Muscle layer of duodenum (tissue), 2 donors: ENCODE data around the gene AP1S1.

Source experiments
- H3K27ac ChIP-seq: one replicate; pipeline ENCODE4 v1.7.0; 2013; ENCODE audit warnings: mild to moderate bottlenecking, low read length
- H3K27me3 ChIP-seq: one replicate; pipeline ENCODE4 v1.7.0; 2013; ENCODE audit warnings: low read depth, mild to moderate bottlenecking, control low read depth, low read length
- H3K36me3 ChIP-seq, 2 donors: one replicate each; pipeline ENCODE4 v1.7.0; 2013; ENCODE audit warnings: low read length in 2 of 2, control low read depth in 1 of 2, mild to moderate bottlenecking in 1 of 2; ENCODE audit not compliant: insufficient read depth in 2 of 2, control insufficient read depth in 1 of 2
- H3K4me1 ChIP-seq, 2 donors: one replicate each; pipeline ENCODE4 v1.7.0; 2013; ENCODE audit warnings: low read length in 2 of 2, mild to moderate bottlenecking in 2 of 2, control low read depth in 1 of 2, moderate library complexity in 1 of 2; ENCODE audit not compliant: insufficient read depth in 2 of 2, control insufficient read depth in 1 of 2
- H3K4me3 ChIP-seq, 2 donors: one replicate each; pipeline ENCODE4 v1.7.0; 2013; ENCODE audit warnings: low read length in 2 of 2, low read depth in 1 of 2, mild to moderate bottlenecking in 1 of 2
- H3K9me3 ChIP-seq, 2 donors: one replicate each; pipeline ENCODE4 v1.7.0; 2013; ENCODE audit warnings: low read length in 2 of 2, control low read depth in 1 of 2, mild to moderate bottlenecking in 1 of 2; ENCODE audit not compliant: control insufficient read depth in 1 of 2
- donor health status: healthy.

AP1S1 gene

DNA sequence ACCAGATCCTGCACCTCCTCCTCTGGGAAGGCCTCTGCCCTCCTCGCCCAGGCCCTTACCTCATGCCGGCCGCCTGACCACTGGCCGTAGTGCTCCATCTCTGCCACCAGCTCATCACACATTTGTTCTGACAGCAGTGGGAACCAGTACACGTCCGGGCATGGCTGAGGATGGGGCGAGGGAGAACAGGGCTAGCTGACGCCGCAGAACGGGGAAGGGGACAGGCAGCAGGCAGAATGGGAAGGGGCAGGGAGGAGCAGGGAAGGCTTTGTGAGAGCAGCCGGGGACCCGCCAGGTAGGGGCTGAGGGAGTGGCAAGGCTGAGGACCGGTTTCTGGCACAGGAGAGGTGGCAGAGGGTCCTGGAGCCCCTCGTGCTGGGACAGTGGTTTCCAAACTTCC, 54.5 kb downstream of the AP1S1 start:
- H3K4me3 ChIP-seq: no peak overlapping the region

DNA sequence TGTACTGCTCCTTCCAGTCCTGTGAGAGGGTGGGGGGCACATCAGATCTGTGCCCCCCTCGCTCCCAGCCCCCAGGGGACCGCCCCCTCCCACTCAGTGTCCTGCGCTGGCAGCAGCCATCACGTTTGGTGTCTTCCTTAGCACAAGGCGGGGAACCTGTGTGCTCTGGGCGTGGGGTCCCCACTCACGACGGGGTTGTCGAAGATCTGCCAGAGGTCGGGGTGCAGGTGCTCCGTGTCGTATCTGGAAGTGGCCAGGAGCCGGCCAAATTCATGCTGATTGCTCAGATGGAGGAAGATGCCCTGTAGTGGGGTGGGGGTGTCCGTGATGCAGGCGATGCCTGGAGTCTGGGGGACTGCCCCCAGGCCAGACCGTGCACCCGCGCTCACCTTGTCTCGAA, 55.9 kb downstream of the AP1S1 start:
- Histone ChIP-seq H3K27ac (no peak overlapping the region), H3K27me3 (no peaks in the 10 kb centered on the region), H3K9me3 (no peaks in the 10 kb centered on the region), H3K4me3 (no peak overlapping the region), H3K36me3 (peaks cover 12 to 70% of the 10 kb centered on the region in 2 donors), H3K4me1 (no peaks in the 10 kb centered on the region)

More for the DNA sequence above, 54.5 kb downstream of the AP1S1 start:
- Histone ChIP-seq H3K4me1 (no peaks in the 10 kb centered on the region), H3K9me3 (no peaks in the 10 kb centered on the region), H3K27me3 (no peaks in the 10 kb centered on the region), H3K36me3 (peaks cover 7 to 65% of the 10 kb centered on the region in 2 donors), H3K27ac (no peak overlapping the region)
